T-helper 1 cell treated with Interleukin-12 subunit alpha and Interleukin-12 subunit beta and Interleukin-4 antibody, amounts not matched to agents 30 μg/mL and 1 μg/mL, for 36 hours (primary cell): ENCODE data around the gene IL1RAPL2.
"Not testable (repeated sequence)": the region's sequence is repeated elsewhere in the genome, so short reads cannot be mapped to it uniquely, and the experiment has no call there.

ENCODE experiments used
- H3K27ac Mint-ChIP-seq: one replicate; pipeline ENCODE4 v1.8.0; 2021; ENCODE audit warnings: mild to moderate bottlenecking, mixed read lengths
- H3K27me3 Mint-ChIP-seq: one replicate; pipeline ENCODE4 v1.8.0; 2021; ENCODE audit warnings: low read depth, mixed read lengths
- H3K36me3 Mint-ChIP-seq: one replicate; pipeline ENCODE4 v1.8.0; 2021; ENCODE audit warnings: low read depth, mixed read lengths
- H3K4me1 Mint-ChIP-seq: one replicate; pipeline ENCODE4 v1.8.0; 2021; ENCODE audit warnings: low read depth, mixed read lengths
- H3K4me3 Mint-ChIP-seq: one replicate; pipeline ENCODE4 v1.8.0; 2021; ENCODE audit warnings: mild to moderate bottlenecking, moderate library complexity, mixed read lengths
- H3K9me3 Mint-ChIP-seq: one replicate; pipeline ENCODE4 v1.8.0; 2021; ENCODE audit warnings: mixed read lengths

IL1RAPL2 gene

DNA sequence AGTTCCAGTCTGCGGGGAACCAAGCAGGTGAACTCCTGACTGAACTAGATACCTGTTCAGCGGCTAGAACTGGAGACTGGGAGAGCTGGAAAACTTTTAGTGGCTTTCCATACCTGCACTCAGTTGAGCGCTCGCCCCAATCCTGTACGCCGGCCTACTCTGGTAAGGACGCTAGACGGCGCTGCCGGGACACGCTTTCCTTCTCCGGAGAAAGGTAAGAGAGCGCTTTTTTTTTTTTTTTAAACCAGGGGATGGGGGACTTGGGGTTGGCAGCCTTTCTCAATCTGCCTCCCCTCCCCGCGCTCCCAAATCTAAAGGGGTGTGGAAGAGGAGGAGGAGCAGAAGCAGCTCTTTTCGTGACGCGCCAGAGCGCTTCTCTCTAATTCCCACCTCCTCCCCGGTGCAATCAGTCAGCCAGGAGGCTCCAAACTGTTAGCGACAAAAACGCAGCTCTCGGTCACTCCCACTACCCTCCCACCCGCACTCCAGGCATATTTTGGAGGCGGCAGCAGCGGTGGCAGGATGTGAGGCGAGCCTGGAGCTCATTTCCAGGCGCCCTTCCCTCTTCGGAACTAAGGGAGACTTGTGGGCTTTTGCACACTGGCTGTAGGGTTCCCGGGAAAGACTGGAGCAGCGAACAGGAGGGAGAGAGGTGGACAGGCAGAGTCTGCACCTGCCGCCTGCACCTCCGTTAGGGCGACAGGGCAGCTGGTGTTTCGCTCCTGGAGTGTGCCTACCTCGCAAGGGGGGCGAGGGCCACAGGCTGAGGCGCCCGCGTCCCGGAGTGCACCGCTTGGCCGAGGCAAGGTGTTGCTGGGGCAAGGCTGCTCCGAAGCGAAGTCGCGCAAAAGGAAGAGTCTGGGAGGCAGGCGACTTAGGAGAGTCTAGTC is at the start of gene IL1RAPL2:
IL1RAPL2 (plus strand) TSS at position 409 of the 890 bp plus-strand sequence.
- H3K4me1 Mint-ChIP-seq, result no peaks in the 10 kb centered on the region
- H3K27ac Mint-ChIP-seq, result no peak within 1 kb of the TSS
- H3K9me3 Mint-ChIP-seq, result no peaks in the 10 kb centered on the region
- no peak within 1 kb of the TSS for H3K4me3 Mint-ChIP-seq
- H3K27me3 Mint-ChIP-seq, result peaks cover 35% of the 10 kb centered on the region
- no peaks in the 10 kb centered on the region for H3K36me3 Mint-ChIP-seq

DNA sequence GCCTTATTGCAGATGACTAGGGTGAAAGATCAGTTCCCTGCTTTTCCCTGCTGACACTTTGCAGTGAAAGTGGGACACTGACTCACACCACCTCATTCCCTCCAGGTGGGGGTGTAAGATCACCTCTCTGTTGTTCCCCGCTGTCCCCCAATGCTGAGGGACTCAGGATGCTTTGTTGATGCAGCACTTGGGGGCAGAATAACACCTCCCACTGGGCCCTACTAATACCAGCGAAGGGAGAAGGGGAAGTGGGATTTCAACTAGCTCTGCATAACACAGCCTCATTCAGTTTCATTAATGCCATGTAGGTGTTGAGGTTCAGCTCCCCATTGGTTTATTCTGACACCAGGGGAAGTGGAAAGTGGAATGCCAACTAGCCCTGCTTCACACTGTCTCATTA is 43.6 kb upstream of the IL1RAPL2 start:
- Mint-ChIP-seq H3K4me1 (no peaks in the 10 kb centered on the region), H3K27ac (no peak overlapping the region), H3K4me3 (no peak overlapping the region), H3K9me3 (no peaks in the 10 kb centered on the region), H3K27me3 (no peaks in the 10 kb centered on the region), H3K36me3 (no peaks in the 10 kb centered on the region)

DNA sequence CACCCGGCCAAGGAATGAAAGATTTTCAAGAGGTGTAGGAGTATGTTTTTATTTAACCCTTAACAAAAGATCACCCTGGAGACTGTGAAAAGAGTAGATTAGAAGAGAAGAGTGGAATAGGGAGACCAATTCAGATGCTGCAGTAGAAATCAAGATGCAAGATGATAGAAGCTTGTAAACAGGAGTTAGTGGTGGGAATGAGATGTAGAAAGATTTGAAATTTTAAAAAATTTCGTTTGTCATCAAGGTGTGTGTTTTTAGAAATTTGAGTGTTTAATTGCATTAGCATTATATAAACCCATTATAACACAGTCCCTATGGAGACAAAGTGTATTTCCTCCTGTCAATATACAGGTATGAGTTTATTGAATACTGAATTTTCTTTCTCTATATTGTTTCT is 42.1 kb upstream of the IL1RAPL2 start:
- H3K4me3 Mint-ChIP-seq, result no peak overlapping the region

DNA sequence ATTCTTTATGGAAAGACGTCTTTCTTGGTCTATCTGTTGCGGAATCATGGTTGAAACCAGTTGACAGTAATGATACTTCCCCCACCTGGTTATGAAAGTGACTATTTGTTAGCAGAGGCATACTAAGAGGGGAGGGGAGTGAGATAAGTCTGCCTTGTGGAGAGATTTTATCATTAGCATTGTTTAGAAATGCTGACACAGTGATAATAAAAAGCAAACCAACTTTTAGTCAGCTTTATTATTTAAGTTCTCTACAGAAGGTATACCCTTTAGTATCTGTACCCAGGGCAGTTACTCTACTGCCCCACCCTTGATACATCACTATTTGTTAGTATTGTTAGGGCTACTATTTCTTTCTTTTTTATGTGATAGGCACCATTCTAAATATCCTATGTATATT is 26.9 kb upstream of the IL1RAPL2 start:
- Mint-ChIP-seq H3K27ac (no peak overlapping the region), H3K27me3 (no peaks in the 10 kb centered on the region), H3K36me3 (no peaks in the 10 kb centered on the region), H3K4me1 (no peaks in the 10 kb centered on the region), H3K4me3 (no peak overlapping the region), H3K9me3 (no peaks in the 10 kb centered on the region)

More for the DNA sequence above, 42.1 kb upstream of the IL1RAPL2 start:
- H3K4me1 Mint-ChIP-seq, result no peaks in the 10 kb centered on the region
- no peaks in the 10 kb centered on the region for H3K9me3 Mint-ChIP-seq
- H3K27ac Mint-ChIP-seq, result no peak overlapping the region
- H3K36me3 Mint-ChIP-seq, result no peaks in the 10 kb centered on the region
- H3K27me3 Mint-ChIP-seq, result no peaks in the 10 kb centered on the region

DNA sequence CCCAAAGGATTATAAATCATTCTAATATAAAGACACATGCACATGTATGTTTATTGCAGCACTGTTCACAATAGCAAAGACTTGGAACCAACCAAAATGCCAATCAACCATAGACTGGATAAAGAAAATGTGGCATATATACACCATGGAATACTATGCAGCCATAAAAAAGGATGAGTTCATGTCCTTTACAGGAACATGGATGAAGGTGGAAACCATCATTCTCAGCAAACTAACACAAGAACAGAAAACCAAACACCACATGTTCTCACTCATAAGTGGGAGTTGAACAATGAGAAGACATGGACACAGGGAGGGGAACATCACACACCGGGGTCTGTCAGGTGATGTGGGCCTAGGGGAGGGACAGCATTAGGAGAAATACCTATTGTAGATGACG is 23.6 kb upstream of the IL1RAPL2 start:
- not testable (repeated sequence) for H3K27ac Mint-ChIP-seq, H3K27me3 Mint-ChIP-seq, H3K4me1 Mint-ChIP-seq, H3K4me3 Mint-ChIP-seq, H3K36me3 Mint-ChIP-seq, H3K9me3 Mint-ChIP-seq

DNA sequence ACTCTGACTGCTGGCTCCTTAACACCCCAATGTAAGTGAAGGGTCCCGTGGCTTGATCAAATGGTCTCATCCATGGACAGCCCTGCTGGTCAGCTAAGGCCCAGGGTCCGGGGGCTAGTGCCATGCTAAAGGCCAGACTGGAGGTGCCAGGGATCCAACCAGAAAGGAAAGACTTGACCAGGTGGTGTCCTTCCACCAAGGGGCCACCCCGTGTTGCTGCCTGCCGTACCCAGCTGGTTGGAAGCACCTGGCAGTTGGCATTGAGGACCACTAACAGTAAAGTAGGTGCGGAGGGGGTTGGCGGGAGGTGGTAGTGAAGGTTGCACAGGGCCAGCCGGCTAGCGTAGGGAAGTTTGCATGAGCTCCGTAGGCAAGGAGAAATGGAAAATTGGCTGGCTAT is 1.7 kb upstream of the IL1RAPL2 start:
- Mint-ChIP-seq H3K4me3 (no peak overlapping the region), H3K9me3 (no peaks in the 10 kb centered on the region), H3K27ac (no peak overlapping the region), H3K36me3 (no peaks in the 10 kb centered on the region), H3K27me3 (peaks cover 35% of the 10 kb centered on the region), H3K4me1 (no peaks in the 10 kb centered on the region)

DNA sequence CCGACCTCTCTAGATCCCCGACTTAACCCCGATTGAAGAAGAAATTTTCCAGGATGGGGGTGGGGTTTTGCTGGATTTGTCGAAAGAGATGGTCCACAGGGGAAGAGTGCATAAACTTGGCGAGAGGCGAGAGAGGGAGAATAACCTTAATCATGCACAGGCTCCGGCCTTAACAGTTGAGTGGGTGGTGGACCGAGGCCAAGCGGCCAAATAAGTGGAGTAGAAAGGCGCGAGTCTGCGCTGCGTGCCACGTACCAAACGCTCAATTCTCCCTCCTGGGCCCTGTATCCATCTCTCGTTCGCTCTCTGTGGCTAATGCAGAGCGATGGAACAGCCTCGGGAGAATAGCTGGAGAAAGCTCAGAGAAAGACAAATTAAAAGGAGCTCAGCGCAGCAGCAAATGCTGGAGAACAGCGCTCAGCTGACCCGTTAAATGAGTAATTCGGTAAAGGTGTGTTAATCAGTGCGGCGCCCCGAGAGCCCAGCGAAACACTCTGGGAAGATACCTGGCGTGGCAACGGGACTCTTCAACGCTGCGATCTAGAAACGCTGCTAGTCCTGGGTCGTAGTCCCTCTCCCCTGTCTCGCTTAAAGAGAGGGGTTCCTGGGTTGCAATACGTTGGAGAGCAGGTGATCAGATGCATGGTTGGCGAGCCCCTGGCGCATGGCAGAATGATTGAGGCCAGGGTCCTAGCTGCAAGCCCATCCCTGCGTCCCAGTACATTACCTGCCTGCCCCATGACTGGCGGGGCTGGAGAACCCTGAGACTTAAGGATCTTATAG is 887 bp upstream of the IL1RAPL2 start:
- Mint-ChIP-seq H3K4me1 (no peaks in the 10 kb centered on the region), H3K27ac (no peak overlapping the region), H3K4me3 (no peak overlapping the region), H3K27me3 (peaks cover 35% of the 10 kb centered on the region), H3K9me3 (no peaks in the 10 kb centered on the region), H3K36me3 (no peaks in the 10 kb centered on the region)

DNA sequence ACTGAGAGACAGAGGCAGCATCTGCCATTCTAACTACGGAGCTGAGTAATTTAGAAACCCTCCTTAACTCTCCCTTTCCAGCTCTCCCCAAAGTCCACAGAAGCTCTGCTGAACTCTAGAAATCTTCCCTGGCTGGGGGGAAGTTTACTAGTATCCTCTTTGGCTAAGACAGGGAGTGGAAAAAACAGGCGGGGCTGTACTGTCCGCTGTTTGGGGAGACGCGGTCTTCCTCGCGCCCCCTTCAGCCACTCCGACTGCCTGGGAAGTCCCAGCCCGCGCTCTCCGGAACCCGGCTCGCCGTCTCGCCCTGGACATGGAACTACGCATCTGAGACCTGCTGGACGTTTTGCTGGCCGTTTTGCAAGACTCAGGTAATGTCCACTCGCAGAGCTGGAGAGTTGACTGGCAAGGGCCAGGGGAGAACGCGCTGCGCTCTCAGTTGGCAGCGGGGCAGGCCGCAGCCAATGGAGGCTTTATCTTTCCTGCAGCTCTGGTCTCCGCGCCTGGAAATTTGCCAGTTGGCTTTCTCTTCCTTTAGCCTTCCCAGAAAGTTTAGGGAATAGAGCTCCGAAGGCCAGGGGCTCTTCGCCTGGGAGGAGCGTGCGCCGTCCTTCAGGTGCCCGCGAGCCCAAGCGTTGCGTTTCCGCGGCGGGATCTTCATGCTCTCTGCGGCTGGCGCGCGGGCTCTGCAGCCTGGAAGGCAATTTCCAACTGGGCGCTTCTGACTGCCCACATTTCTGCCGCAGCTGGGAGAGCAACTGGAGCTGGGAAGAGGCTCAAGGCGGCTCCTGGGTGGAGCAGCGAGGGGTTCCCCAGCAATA is 892 bp downstream of the IL1RAPL2 start:
- no peaks in the 10 kb centered on the region for H3K36me3 Mint-ChIP-seq
- H3K4me1 Mint-ChIP-seq, result no peaks in the 10 kb centered on the region
- H3K27ac Mint-ChIP-seq, result no peak overlapping the region
- no peak overlapping the region for H3K4me3 Mint-ChIP-seq
- H3K9me3 Mint-ChIP-seq, result no peaks in the 10 kb centered on the region
- H3K27me3 Mint-ChIP-seq, result peaks cover 35% of the 10 kb centered on the region

DNA sequence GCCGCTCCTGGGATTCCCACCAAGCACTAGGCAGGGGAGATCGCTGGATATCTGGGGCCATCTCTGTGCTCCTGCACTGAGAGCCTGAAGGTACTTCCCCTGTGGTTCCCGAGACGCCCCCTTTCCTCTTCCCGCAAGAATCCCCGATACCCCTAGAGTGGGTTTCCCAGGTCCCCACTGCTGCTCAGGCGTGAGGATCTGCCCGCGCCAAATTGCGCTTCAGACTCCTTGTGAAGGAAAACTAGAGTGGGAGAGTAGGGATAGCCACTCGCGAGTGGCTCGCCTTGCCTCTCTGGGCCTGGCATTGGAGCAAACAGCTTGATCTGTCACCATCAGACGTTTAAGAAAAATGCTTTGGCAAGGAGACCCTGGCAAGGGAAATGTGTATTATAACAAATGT is 1.5 kb downstream of the IL1RAPL2 start:
- peaks cover 35% of the 10 kb centered on the region for H3K27me3 Mint-ChIP-seq

DNA sequence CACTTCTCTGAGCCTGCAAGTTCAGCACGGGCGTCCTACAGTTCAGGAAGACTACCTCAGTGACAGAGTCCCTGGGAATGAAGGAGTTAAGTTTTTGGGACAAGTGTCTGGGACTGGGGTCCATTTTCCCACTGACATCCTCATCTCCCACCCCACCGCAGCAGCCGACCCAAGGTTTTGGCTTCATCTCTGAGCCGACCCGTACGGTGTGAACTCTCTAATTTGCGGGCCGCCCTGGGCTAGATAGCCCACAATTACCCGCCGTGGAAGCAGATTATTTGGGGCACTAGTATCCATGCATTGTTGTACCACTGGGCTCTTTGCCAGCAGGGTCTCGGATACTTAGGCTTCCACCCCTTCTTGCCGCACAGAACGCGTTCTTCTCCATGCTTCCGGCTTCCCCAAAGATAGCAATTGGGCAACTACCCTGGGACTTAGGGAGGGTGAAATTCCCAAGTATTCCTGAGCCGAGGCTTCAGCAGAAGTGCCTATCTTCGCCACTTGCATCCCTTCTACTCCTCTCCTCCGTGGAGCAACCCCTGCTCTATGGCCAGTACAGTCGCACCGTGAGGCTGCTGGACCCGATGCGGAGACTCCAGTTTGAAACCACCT is 2.4 kb downstream of the IL1RAPL2 start:
- no peaks in the 10 kb centered on the region for H3K36me3 Mint-ChIP-seq
- no peaks in the 10 kb centered on the region for H3K4me1 Mint-ChIP-seq
- peaks cover 35% of the 10 kb centered on the region for H3K27me3 Mint-ChIP-seq
- H3K4me3 Mint-ChIP-seq, result no peak overlapping the region
- H3K27ac Mint-ChIP-seq, result no peak overlapping the region
- H3K9me3 Mint-ChIP-seq, result no peaks in the 10 kb centered on the region

More for the DNA sequence above, 1.5 kb downstream of the IL1RAPL2 start:
- Mint-ChIP-seq H3K9me3 (no peaks in the 10 kb centered on the region), H3K4me3 (no peak overlapping the region), H3K36me3 (no peaks in the 10 kb centered on the region), H3K27ac (no peak overlapping the region), H3K4me1 (no peaks in the 10 kb centered on the region)

DNA sequence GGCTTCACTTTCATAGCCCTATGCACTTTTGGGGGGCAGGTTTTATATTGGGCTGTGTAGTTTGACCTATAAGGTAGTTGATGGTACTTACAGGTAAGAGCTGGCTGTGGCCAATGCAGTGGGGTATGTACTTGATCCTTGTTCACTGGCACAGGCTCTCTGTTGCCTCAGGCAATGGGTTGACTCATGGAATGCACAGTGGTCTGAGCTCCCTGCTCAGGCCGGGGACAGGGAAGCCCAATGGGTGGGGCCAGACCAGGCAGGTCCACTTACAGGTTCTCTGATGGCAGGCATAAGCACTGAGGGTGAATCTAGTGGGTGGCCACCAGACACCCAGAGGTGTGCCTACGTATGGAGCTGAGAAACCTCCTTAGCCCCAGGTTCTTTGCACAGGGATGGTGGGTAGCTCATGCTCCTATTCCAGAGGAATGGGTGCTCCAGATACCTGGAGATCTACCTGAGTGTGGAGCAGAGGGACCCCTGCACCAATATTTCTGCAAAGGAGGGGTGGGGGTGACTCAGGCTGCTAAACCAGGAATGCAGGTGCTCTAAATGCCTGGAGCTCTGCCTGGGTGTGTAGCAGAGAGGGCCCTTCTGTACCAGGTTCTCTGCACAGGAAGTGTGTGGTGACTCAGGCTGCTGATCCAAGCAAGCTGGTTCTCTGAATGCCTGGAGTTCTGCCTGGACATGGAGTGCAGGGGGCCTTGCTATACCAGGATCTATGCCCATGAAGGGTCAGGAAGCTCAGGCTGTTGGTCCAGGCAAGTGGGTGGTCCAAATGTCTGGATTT is 52.3 kb downstream of the IL1RAPL2 start:
- Mint-ChIP-seq H3K27ac (no peak overlapping the region), H3K27me3 (no peaks in the 10 kb centered on the region), H3K9me3 (no peaks in the 10 kb centered on the region), H3K4me3 (no peak overlapping the region), H3K4me1 (no peaks in the 10 kb centered on the region), H3K36me3 (no peaks in the 10 kb centered on the region)

DNA sequence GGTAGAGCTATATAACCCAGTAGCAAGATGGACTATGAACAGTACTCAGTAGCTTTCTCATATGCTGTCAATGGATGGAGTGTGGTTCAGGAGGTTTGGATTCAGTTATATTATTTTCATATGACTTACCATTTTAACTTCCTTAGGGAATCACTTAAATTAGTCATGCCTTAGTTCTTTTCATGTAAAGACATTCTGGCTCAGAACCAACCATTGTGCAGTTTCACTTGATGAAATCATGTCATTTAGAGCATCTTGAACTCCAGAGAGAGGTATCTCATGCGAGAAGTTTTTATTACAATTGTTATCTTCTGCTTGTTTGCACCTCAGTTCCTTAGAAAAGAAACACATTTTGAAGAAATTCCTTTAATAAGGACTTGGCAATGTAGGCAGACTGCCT is 55.8 kb downstream of the IL1RAPL2 start:
- Mint-ChIP-seq H3K27ac (no peak overlapping the region), H3K36me3 (no peaks in the 10 kb centered on the region), H3K9me3 (no peaks in the 10 kb centered on the region), H3K4me1 (no peaks in the 10 kb centered on the region), H3K27me3 (no peaks in the 10 kb centered on the region), H3K4me3 (no peak overlapping the region)

DNA sequence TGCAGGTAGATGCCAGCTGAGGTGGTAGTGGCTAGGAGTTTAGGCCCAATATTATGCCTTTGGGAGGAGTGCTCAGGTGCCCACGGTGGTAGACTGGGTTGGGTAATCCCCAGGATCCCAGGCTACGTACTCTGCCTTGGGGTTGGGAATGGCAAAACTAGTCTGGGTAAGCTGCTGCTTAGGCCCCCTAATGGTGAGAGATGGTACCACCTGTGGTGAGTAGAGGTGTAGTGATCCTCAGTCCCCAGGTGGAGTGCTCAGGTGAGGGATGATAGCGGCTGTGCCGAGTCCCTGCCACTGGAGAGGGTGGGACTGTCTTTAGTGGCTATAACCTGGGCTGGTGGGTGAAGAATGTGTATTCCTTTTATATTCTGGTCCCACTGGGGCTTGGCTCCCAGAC is 75.2 kb downstream of the IL1RAPL2 start:
- no peak overlapping the region for H3K27ac Mint-ChIP-seq
- H3K9me3 Mint-ChIP-seq, result no peaks in the 10 kb centered on the region
- H3K27me3 Mint-ChIP-seq, result no peaks in the 10 kb centered on the region
- no peaks in the 10 kb centered on the region for H3K4me1 Mint-ChIP-seq
- no peak overlapping the region for H3K4me3 Mint-ChIP-seq
- no peaks in the 10 kb centered on the region for H3K36me3 Mint-ChIP-seq
